HepG2 (cell line): ENCODE results near the gene NDUFC1. TPM values are rescaled to one million over a fixed set of nuclear protein-coding genes. Genes with fewer than 3 reads are reported as not detected.

Experiments used
- ATAC-seq: fragments of 200-7000 bp; cut with Tn5 transposase; 3 replicates; pipeline ENCODE4 v1.9.1; 2020; ENCODE audit warnings: mild to moderate bottlenecking, moderate library complexity
- BruUV-seq: library from RNA; stranded (reverse); fragments of 400-500 nt; replicated peaks from 2 replicates; lab custom pipeline; 2021; lab: Mats Ljungman, UMichigan
- CTCF ChIA-PET: fragments of 300-600 bp; formaldehyde crosslinking; extraction: SDS; loops from one replicate; lab custom pipeline; 2021; ENCODE audit warnings: low total read pairs, inconsistent platforms, low intra/inter-chr PET ratio; lab: Yijun Ruan, JAX
- POLR2A ChIA-PET: fragments of 350-600 bp; sonication (Branson Sonifier 250); formaldehyde crosslinking; loops from one replicate; lab custom pipeline; 2020; ENCODE audit warnings: antibody characterized with exemption, inconsistent platforms; lab: Yijun Ruan, JAX
- DNase-seq: peaks from one replicate; pipeline ENCODE4 v3.0.0-alpha.2; 2015; ENCODE audit warnings: low spot score
- FAIRE-seq: peaks from 3 replicates; lab custom pipeline; 2011; peaks lifted over from hg19 to GRCh38; lab: Jason Lieb, UNC
- H2AFZ ChIP-seq: one replicate; pipeline ENCODE4 v1.6.1; 2011; ENCODE audit warnings: low read length, inconsistent platforms
- H3K27ac ChIP-seq: fragments of 300-600 bp; 3 replicates; pipeline ENCODE4 v1.8.0; 2011; ENCODE audit warnings: mixed run types, mild to moderate bottlenecking, mixed read lengths, low read length, inconsistent platforms; ENCODE audit not compliant: insufficient read depth; ENCODE audit errors: extremely low read length
- H3K27me3 ChIP-seq, 2 experiments: fragments of 200-600 bp in 1 of 2; 2 replicates in 1 of 2; 3 replicates in 1 of 2; pipeline versions ENCODE4 v1.6.0 to v1.8.0; 2011; ENCODE audit warnings: low read length in 2 of 2, mild to moderate bottlenecking in 2 of 2, moderate library complexity in 2 of 2, inconsistent platforms in 1 of 2; ENCODE audit not compliant: insufficient read depth in 2 of 2, control insufficient read depth in 1 of 2
- H3K36me3 ChIP-seq, 2 experiments: fragments of 200-600 bp in 1 of 2; replicated peaks in 1 of 2; 2 replicates in 1 of 2; 3 replicates in 1 of 2; pipeline versions ENCODE4 v1.5.1 to v1.8.0; 2011; ENCODE audit warnings: low read length in 2 of 2, inconsistent platforms in 1 of 2; ENCODE audit not compliant: insufficient read depth in 2 of 2, control insufficient read depth in 1 of 2
- H3K4me1 ChIP-seq: 2 replicates; pipeline ENCODE4 v1.5.1; 2012; ENCODE audit warnings: low read length, inconsistent platforms; ENCODE audit not compliant: insufficient read depth
- H3K4me2 ChIP-seq: 2 replicates; pipeline ENCODE4 v1.6.0; 2011; ENCODE audit warnings: low read depth, low read length, inconsistent platforms
- H3K4me3 ChIP-seq, 3 experiments: fragments of 200-600 bp in 1 of 3; sonication (generic), shearing (Covaris generic) in 1 of 3; replicated peaks in 1 of 3; 2 replicates each; pipeline ENCODE4 v1.5.1; 2011 to 2016; ENCODE audit warnings: low read length in 3 of 3, inconsistent platforms in 2 of 3, low read depth in 2 of 3, mild to moderate bottlenecking in 2 of 3, control low read depth in 1 of 3, mixed read lengths in 1 of 3; ENCODE audit not compliant: insufficient read depth in 1 of 3
- H3K79me2 ChIP-seq: one replicate; pipeline ENCODE4 v1.6.1; 2011; ENCODE audit warnings: low read length, inconsistent platforms; ENCODE audit not compliant: insufficient read depth
- H3K9ac ChIP-seq: 2 replicates; pipeline ENCODE4 v1.6.0; 2011; ENCODE audit warnings: mild to moderate bottlenecking, low read depth, low read length, inconsistent platforms; ENCODE audit not compliant: insufficient read depth
- H3K9me3 ChIP-seq: 2 replicates; pipeline ENCODE4 v1.5.1; 2012; ENCODE audit warnings: mild to moderate bottlenecking, low read length
- H4K20me1 ChIP-seq: 2 replicates; pipeline ENCODE4 v1.6.0; 2011; ENCODE audit warnings: inconsistent platforms, mild to moderate bottlenecking, low read length, moderate library complexity; ENCODE audit not compliant: insufficient read depth
- KLF12 ChIP-seq: sonication (generic); formaldehyde crosslinking; IDR thresholded peaks from 2 replicates; pipeline ENCODE4 v1.4.0; 2020; ENCODE audit warnings: missing genetic modification reagents, borderline replicate concordance
- SCMH1 ChIP-seq: sonication (generic); formaldehyde crosslinking; IDR thresholded peaks from 2 replicates; pipeline ENCODE4 v1.9.0; 2021; ENCODE audit warnings: missing genetic modification reagents, mild to moderate bottlenecking, borderline replicate concordance
- TRAFD1 ChIP-seq: sonication (generic); formaldehyde crosslinking; IDR thresholded peaks from 2 replicates; pipeline ENCODE4 v1.5.1; 2020; ENCODE audit warnings: missing genetic modification reagents, mild to moderate bottlenecking, borderline replicate concordance
- ZBTB21 ChIP-seq: sonication (generic); formaldehyde crosslinking; IDR thresholded peaks from 2 replicates; pipeline ENCODE4 v1.4.0; 2020; ENCODE audit warnings: missing genetic modification reagents
- ZBTB46 ChIP-seq: sonication (generic); formaldehyde crosslinking; IDR thresholded peaks from 2 replicates; pipeline ENCODE4 v1.4.0; 2020; ENCODE audit warnings: mild to moderate bottlenecking, missing genetic modification reagents, borderline replicate concordance
- ZKSCAN5 ChIP-seq: sonication (generic); formaldehyde crosslinking; IDR thresholded peaks from 2 replicates; pipeline ENCODE4 v1.5.1; 2020; ENCODE audit warnings: mild to moderate bottlenecking, missing genetic modification reagents
- ZNF253 ChIP-seq: sonication (generic); formaldehyde crosslinking; IDR thresholded peaks from 2 replicates; pipeline ENCODE4 v1.8.0; 2022; ENCODE audit warnings: mild to moderate bottlenecking, missing genetic modification reagents, borderline replicate concordance
- ZNF383 ChIP-seq: sonication (generic); formaldehyde crosslinking; IDR thresholded peaks from 2 replicates; pipeline ENCODE4 v1.4.0; 2020; ENCODE audit warnings: missing genetic modification reagents, mild to moderate bottlenecking, borderline replicate concordance
- ZNF446 ChIP-seq: sonication (generic); formaldehyde crosslinking; IDR thresholded peaks from 2 replicates; pipeline ENCODE4 v1.5.0; 2020; ENCODE audit warnings: mild to moderate bottlenecking, missing genetic modification reagents
- ZNF567 ChIP-seq: sonication (generic); formaldehyde crosslinking; IDR thresholded peaks from 2 replicates; pipeline ENCODE4 v1.8.1; 2023; ENCODE audit warnings: mild to moderate bottlenecking, missing genetic modification reagents, borderline replicate concordance
- WGBS: methylation state at CpG from one replicate; pipeline ENCODE4 v1.1.6; 2017; ENCODE audit warnings: low lambda C conversion rate; 5-methylcytosine and 5-hydroxymethylcytosine counted together
- in situ Hi-C: cut with HindIII; loops from 2 replicates; pipeline ENCODE4 v1.10.0; 2017; ENCODE audit warnings: low pct_unique_long_range_greater_than_20kb; ENCODE audit not compliant: extremely low pct_ligation_motif_present
- intact Hi-C: fragments of 100-400 bp; cut with micrococcal nuclease; formaldehyde crosslinking; loops from one replicate; pipeline ENCODE4 v1.10.0; 2022; ENCODE audit not compliant: unreplicated experiment
- polyA plus RNA-seq, 8 experiments: library from polyadenylated mRNA; depleted of rRNA in 3 of 8; stranded (reverse) in 7 of 8; unstranded in 1 of 8; fragments of >200 nt; fragmentation: Illumina TruSeq in 4 of 8; extraction: Trizol in 4 of 8; gene quantifications; 2 replicates each; pipeline versions ENCODE4 v1.2.1 to v1.2.3, GENCODE V29; 2011 to 2016; ENCODE audit warnings: low read depth in 4 of 8, missing spikeins in 1 of 8, mixed read lengths in 1 of 8; ENCODE audit not compliant: insufficient read depth in 1 of 8
- total RNA-seq, 5 experiments: library from RNA; depleted of rRNA; stranded (reverse); fragments of >200 nt; fragmentation: Illumina TruSeq; extraction: Trizol; gene quantifications; 2 replicates each; pipeline ENCODE4 v1.2.3, GENCODE V29; 2016; ENCODE audit warnings: low read depth in 1 of 5
- TF ChIP-seq, protein P1 (sequence below): sonication (generic); formaldehyde crosslinking; IDR thresholded peaks from 2 replicates; pipeline ENCODE4 v1.5.0; 2020; ENCODE audit warnings: mild to moderate bottlenecking, missing genetic modification reagents, moderate library complexity

NDUFC1 gene
- total and polyA plus RNA-seq, 2 of the 13 experiments (the other 11 are each of a cell fraction or from before 2014, with no cell fraction given): 43.4 to 96.4 TPM

GRCh38 chr4:139278912-139279759, 23.1 kb downstream of the NDUFC1 start:
- POLR2A ChIA-PET: no interaction called here
- H3K9ac ChIP-seq: no peak overlapping the region
- FAIRE-seq: no peak

DNA sequence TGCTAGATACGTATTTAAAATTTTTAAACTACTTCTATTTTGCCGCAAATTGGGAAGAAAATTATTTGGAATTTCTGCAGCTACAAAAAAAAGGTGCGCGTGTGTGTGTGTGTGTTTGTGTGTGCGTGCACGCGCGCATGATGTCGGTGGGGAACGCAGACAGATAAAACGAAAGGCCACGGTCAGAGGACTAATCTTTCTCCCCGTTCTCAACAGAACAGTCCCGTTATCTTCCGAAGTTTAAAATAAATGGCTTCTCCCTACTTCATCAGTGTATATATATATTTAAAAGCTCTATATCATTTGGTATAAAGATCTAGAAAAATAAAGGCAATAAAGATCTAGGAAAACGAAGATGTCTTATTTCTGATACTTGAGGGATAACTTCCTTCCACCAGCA, 23.8 kb downstream of the NDUFC1 start:
- no peaks in the 10 kb centered on the region for H4K20me1 ChIP-seq
- intact Hi-C loops: no loop called here
- ChIA-PET CTCF (no interaction called here), POLR2A (no interaction called here)
- no TSS peak for BruUV-seq
- no peaks in the 10 kb centered on the region for H3K79me2 ChIP-seq
- H3K4me2 ChIP-seq: no peak overlapping the region
- H3K36me3 ChIP-seq: no peaks in the 10 kb centered on the region
- no peaks in the 10 kb centered on the region for H3K9me3 ChIP-seq
- in situ Hi-C loops: no loop called here
- H3K4me1 ChIP-seq: no peaks in the 10 kb centered on the region
- H3K4me3 ChIP-seq: no peak overlapping the region
- H2AFZ ChIP-seq: no peak overlapping the region
- H3K27ac ChIP-seq: no peak overlapping the region
- no peaks in the 10 kb centered on the region for H3K27me3 ChIP-seq
- no peak for ATAC-seq
- FAIRE-seq: no peak
- WGBS: 80% methylated on average over 16 of the region's 16 CpGs
- H3K9ac ChIP-seq: no peak overlapping the region
- DNase-seq: no peak
- TF ChIP-seq KLF12 (CRISPR knock-in tag) (no peak), ZBTB46 (CRISPR knock-in tag) (no peak), ZKSCAN5 (CRISPR knock-in tag) (no peak), ZNF253 (CRISPR knock-in tag) (no peak), TRAFD1 (CRISPR knock-in tag) (no peak), ZBTB21 (no peak), SCMH1 (CRISPR knock-in tag) (no peak), ZNF446 (CRISPR knock-in tag) (no peak), ZNF567 (CRISPR knock-in tag) (no peak)
- TF ChIP-seq, protein P1, sequence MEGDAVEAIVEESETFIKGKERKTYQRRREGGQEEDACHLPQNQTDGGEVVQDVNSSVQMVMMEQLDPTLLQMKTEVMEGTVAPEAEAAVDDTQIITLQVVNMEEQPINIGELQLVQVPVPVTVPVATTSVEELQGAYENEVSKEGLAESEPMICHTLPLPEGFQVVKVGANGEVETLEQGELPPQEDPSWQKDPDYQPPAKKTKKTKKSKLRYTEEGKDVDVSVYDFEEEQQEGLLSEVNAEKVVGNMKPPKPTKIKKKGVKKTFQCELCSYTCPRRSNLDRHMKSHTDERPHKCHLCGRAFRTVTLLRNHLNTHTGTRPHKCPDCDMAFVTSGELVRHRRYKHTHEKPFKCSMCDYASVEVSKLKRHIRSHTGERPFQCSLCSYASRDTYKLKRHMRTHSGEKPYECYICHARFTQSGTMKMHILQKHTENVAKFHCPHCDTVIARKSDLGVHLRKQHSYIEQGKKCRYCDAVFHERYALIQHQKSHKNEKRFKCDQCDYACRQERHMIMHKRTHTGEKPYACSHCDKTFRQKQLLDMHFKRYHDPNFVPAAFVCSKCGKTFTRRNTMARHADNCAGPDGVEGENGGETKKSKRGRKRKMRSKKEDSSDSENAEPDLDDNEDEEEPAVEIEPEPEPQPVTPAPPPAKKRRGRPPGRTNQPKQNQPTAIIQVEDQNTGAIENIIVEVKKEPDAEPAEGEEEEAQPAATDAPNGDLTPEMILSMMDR (CRISPR knock-in tag): no peak

More at GRCh38 chr4:139278912-139279759, 23.1 kb downstream of the NDUFC1 start:
- WGBS: 86% methylated on average over 32 of the region's 40 CpGs
- DNase-seq (no peak), ATAC-seq (no peak)
- H3K9me3 ChIP-seq: no peaks in the 10 kb centered on the region
- in situ Hi-C loops: no loop called here
- no peaks in the 10 kb centered on the region for H3K4me1 ChIP-seq
- intact Hi-C loops: no loop called here
- no peak overlapping the region for H3K4me2 ChIP-seq
- H3K27me3 ChIP-seq: no peaks in the 10 kb centered on the region
- H3K27ac ChIP-seq: no peak overlapping the region
- no peak overlapping the region for H2AFZ ChIP-seq
- CTCF ChIA-PET: no interaction called here
- no peaks in the 10 kb centered on the region for H4K20me1 ChIP-seq
- H3K4me3 ChIP-seq: no peak overlapping the region
- H3K36me3 ChIP-seq: no peaks in the 10 kb centered on the region
- no peaks in the 10 kb centered on the region for H3K79me2 ChIP-seq
- no peak for TF ChIP-seq ZNF383 (CRISPR knock-in tag)
- BruUV-seq: no TSS peak
